ENCODE measurements around the gene ZFAND6.

ZFAND6 gene

DNA sequence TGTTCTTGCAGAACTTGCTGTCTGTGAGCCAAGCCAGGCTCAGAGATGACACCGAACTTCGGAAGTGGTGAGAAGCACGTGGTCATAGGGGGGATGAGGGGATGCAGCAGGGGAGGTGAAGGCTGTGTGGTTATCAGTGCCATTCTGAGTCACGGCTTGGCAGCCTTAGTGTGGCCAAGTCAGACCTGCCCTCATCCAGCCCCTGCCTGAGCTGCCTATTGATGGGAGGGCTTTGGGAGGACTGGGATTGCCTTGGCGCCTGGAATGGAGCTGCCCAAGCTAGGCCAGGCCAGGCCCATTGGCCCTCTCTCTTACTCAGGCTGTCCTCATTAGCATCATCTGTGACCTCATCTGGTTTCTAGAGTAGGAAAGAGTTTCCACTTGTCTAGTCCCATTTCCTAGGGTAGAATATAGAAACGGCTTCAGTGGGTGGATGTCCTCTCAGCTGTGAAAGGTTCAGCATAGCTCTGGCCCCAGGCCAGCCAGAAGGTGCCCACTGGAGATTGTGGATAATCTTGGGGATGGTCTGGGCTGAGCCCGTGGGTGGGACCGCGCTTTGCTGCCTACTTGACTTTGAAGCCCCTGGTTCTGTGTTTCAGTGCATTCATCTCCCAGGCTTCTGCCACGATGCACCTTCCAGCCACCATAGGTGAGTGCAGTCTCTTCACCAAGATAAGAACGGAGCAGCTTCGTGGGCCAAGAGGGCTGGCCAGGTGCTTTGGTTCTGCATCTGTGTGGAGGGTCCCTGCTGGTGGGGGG lies 100.5 kb downstream of the ZFAND6 start:
- no peak overlapping the region for H3K4me3 Mint-ChIP-seq

DNA sequence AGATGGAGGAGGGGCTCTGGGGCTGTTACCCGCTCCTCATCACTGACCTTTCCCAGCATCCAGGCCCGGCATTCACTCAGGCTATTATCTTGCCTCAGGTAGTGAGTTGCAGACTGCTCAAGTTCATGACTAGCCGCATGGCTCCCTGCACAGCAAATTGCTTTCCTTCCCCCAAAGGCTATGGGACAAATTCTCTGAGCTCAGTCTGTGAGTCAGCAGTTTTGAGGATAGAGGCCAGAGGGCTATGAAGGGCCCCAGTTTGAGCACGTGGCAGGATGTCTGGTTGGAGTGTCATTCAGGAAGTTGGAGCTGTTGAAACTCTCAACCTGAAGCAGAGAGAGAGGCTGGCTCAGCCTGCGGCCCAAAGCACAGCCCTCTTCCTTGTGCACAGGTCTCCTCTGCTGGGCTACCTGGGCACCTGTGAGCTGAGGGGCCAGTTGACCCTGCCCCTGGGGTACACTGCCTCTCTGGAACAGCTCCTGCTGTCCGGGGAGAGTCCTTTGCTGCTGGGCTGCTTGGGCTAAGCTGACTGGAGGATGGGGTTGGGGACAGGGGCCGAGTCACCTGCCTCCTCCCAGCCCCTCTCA lies 101.2 kb downstream of the ZFAND6 start:
- no peak overlapping the region for H3K27ac Mint-ChIP-seq

More for the DNA sequence above, 100.5 kb downstream of the ZFAND6 start:
- peaks cover 10% of the 10 kb centered on the region for H3K4me1 Mint-ChIP-seq
- no peaks in the 10 kb centered on the region for H3K27me3 Mint-ChIP-seq
- no peaks in the 10 kb centered on the region for H3K9me3 Mint-ChIP-seq
- H3K27ac Mint-ChIP-seq: no peak overlapping the region
- peaks cover 11% of the 10 kb centered on the region for H3K36me3 Mint-ChIP-seq

DNA sequence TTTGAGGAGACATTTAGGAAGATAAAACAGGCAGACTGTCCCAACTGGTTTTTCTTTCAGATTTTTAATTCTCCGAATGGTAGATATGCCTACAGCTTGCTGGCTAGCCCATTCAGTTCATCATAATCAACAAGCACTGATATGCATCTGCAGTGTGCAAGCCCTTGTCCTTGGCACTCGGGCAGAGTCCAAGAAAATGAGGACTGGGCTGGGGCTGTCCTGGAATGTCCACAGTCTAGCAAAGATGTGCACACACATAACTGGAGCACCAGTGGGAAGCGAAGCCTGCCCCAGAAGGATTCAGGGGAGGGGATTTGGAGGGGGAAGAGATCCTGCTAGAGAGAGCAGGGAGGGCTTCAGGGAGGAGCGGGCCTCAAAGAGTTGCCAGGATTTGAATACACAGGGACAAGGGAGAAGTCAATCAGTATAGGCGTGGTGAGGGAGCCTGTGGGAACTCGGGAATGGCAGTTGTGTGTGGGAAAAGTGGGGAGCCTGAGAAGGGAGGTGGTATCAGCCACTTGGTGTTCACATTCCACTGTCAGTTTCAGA lies 102.1 kb downstream of the ZFAND6 start:
- Mint-ChIP-seq H3K9me3 (no peaks in the 10 kb centered on the region), H3K4me3 (no peak overlapping the region), H3K27me3 (no peaks in the 10 kb centered on the region), H3K4me1 (peaks cover 10% of the 10 kb centered on the region), H3K27ac (no peak overlapping the region), H3K36me3 (peaks cover 11% of the 10 kb centered on the region)

More for the DNA sequence above, 101.2 kb downstream of the ZFAND6 start:
- peaks cover 11% of the 10 kb centered on the region for H3K36me3 Mint-ChIP-seq
- no peaks in the 10 kb centered on the region for H3K27me3 Mint-ChIP-seq
- no peaks in the 10 kb centered on the region for H3K9me3 Mint-ChIP-seq
- H3K4me3 Mint-ChIP-seq: no peak overlapping the region
- peaks cover 10% of the 10 kb centered on the region for H3K4me1 Mint-ChIP-seq

DNA sequence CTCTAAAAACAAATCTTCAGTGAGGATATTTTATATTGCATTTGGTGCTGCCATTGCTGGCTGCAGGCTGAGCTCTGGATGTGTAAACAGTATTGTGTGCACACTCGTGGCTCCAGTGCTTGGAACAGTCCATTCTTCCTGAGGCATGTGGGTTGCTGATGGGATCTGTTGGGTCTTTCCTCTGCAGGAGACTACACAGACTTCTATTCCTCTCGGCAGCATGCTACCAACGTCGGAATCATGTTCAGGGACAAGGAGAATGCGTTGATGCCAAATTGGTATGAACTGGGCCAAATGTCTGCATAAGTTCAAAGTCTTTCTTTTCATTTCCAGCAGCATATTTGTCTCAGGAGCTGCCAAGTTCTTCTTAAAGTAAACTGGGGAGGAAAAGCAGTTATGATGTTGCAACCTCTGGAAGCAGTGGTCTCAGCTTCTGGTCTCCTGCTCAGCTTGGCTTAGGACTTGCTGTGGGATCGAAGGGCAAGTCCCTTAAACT lies 102.6 kb downstream of the ZFAND6 start:
- Mint-ChIP-seq H3K4me1 (peaks cover 10% of the 10 kb centered on the region), H3K9me3 (no peaks in the 10 kb centered on the region), H3K27ac (no peak overlapping the region), H3K27me3 (no peaks in the 10 kb centered on the region), H3K36me3 (peaks cover 11% of the 10 kb centered on the region), H3K4me3 (no peak overlapping the region)

DNA sequence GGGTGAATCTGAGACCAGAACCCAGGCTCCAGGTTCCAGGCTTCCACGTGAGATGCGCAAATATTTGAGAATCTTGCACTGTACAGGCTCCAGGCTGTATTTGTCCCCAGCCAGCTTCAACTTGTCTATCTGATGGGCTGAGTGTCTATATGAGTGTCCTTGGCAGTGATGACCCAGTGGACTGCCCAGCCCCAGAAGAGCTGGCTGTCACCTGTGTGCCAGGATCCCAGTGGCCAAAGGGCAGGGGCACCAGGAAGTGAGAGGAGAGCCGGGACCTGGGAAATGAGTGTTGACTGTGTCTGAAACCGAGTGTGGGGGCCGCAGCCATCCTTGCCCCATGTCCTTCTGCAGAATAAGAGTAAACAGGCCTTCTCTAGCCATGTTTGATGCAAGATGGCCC lies 103.7 kb downstream of the ZFAND6 start:
- Mint-ChIP-seq H3K9me3 (no peaks in the 10 kb centered on the region), H3K27me3 (no peaks in the 10 kb centered on the region), H3K4me1 (peaks cover 10% of the 10 kb centered on the region), H3K36me3 (peaks cover 11% of the 10 kb centered on the region), H3K4me3 (no peak overlapping the region), H3K27ac (no peak overlapping the region)

DNA sequence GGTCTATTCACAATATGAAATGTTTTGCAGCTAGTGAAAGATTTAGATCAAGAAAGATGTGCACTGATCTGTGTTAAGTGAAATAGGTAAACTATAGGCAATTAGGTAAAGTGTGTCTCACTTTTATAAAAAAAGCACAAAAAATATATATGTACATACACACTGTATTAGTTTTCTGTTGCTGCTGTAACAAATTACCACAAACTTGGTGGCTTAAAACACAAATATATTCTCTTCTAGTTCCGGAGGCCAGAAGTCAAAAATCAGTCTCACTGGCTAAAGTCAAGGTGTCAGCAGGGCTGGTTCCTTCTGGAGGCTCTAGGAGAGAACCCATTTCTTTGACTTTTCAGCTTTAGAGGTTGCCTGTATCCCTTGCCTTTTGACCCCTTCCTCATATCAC lies 104.4 kb downstream of the ZFAND6 start:
- H3K4me3 Mint-ChIP-seq: no peak overlapping the region
- H3K27ac Mint-ChIP-seq: no peak overlapping the region
- H3K27me3 Mint-ChIP-seq: no peaks in the 10 kb centered on the region
- H3K9me3 Mint-ChIP-seq: no peaks in the 10 kb centered on the region
- peaks cover 10% of the 10 kb centered on the region for H3K4me1 Mint-ChIP-seq
- peaks cover 11% of the 10 kb centered on the region for H3K36me3 Mint-ChIP-seq

DNA sequence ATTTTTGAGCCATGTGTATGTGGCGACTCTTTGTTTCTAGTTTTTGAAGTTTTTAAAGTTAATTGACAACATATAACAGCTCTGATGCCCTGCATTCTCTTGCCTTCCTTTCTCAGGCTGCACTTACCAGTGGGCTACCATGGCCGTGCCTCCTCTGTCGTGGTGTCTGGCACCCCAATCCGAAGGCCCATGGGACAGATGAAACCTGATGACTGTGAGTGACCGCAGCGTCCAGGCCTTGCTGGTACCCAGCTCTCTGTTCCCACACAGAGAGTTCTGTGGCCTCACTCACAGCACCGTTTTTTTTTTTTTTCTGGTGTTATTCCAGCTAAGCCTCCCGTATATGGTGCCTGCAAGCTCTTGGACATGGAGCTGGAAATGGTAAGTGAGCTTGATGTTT lies 108.5 kb downstream of the ZFAND6 start:
- no peaks in the 10 kb centered on the region for H3K9me3 Mint-ChIP-seq
- no peaks in the 10 kb centered on the region for H3K27me3 Mint-ChIP-seq
- H3K27ac Mint-ChIP-seq: no peak overlapping the region
- no peaks in the 10 kb centered on the region for H3K4me1 Mint-ChIP-seq
- H3K4me3 Mint-ChIP-seq: no peak overlapping the region
- H3K36me3 Mint-ChIP-seq: peaks cover 8% of the 10 kb centered on the region

DNA sequence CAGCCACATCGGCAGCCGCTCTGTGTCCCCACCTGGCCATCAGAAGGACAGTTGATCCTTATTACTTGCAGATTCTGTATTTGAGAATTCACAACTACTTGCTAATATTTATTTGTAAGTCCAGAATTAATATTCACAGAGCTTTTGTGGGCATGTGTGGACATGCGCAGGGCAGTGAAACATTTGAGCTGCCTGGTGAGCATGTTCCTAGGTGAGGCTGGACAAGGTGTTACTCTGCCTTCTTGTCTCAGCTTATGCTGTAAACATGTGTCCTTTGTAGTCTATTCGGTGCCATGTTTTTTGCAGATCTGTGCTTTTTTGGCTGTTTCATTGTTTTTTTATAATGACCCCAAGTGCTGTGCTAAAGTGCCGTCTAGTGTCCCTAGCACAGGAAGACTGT lies 108.9 kb downstream of the ZFAND6 start:
- Mint-ChIP-seq H3K9me3 (no peaks in the 10 kb centered on the region), H3K27ac (no peak overlapping the region), H3K4me3 (no peak overlapping the region), H3K27me3 (no peaks in the 10 kb centered on the region), H3K36me3 (peaks cover 8% of the 10 kb centered on the region), H3K4me1 (no peaks in the 10 kb centered on the region)

DNA sequence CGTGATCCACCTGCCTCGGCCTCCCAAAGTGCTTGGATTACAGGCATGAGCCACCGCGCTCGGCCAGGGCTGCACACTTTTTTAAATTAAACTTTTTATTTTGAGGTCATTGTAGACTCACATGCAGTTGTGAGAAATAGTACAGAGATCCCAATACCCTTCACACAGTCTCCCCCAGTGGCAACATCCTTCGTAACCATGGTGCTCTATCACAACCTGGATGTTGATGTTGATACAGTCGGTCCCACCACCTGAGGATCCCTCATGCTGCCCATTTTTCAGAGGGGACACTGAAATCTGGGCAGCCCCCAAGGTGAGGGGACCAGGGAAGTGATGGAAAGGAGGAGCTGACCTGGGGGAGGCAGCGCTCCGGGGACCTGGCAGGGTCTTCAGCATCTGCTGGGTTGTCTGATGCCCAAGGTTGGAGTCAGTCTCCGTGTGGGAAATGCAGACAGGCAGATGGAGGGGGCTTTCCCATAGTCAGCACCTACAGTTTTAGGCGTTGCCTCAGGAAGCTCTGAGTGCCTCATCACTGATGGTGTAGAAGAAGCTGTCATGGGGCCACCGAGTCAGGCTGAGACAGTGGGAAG lies 110.4 kb downstream of the ZFAND6 start:
- Mint-ChIP-seq H3K27ac (no peak overlapping the region), H3K9me3 (no peaks in the 10 kb centered on the region), H3K36me3 (peaks cover 2% of the 10 kb centered on the region), H3K27me3 (no peaks in the 10 kb centered on the region), H3K4me3 (no peak overlapping the region), H3K4me1 (no peaks in the 10 kb centered on the region)

DNA sequence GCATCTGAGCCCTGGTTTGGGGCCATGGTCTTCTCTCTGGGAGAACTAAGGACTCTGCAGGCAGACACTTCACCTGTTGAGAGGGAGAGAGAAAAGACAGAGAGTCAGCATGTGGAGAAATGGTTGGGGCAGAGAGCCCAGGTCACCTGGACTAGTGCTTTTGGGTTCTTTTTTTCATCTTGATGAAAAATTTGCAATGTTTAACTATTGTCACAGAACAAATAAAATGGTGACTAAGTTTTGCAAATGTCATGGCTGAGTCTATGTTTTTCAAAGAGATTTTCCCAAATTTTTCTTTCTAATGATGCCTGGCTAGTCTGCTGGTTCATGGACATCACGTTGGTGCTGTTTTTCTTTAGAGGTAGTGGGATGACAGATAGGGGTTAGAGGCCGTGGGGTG lies 111.1 kb downstream of the ZFAND6 start:
- Mint-ChIP-seq H3K27me3 (no peaks in the 10 kb centered on the region), H3K36me3 (peaks cover 2% of the 10 kb centered on the region), H3K4me3 (no peak overlapping the region), H3K9me3 (no peaks in the 10 kb centered on the region), H3K4me1 (no peaks in the 10 kb centered on the region), H3K27ac (no peak overlapping the region)

DNA sequence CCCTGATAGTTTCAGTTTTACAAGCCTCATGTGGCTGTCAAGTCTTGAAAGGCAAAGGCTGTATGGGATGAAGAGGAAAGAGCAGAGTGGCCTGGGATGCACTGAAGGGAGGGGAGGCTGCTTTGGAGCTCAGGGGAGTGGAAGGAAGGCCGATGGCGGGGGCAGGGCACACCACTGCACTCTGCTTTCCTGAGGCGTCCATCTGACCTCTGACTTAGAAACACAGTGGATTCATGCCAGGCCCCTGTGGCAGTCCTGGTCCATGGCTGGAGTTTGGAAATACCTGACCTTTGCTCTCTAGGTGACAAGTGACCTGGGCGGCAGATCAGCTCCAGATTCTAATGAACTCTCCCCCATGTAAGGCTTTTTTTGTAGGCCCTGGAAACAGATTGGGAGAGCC lies 112.3 kb downstream of the ZFAND6 start:
- Mint-ChIP-seq H3K9me3 (no peaks in the 10 kb centered on the region), H3K36me3 (peaks cover 4% of the 10 kb centered on the region), H3K27ac (no peak overlapping the region), H3K27me3 (no peaks in the 10 kb centered on the region), H3K4me1 (no peaks in the 10 kb centered on the region), H3K4me3 (no peak overlapping the region)

DNA sequence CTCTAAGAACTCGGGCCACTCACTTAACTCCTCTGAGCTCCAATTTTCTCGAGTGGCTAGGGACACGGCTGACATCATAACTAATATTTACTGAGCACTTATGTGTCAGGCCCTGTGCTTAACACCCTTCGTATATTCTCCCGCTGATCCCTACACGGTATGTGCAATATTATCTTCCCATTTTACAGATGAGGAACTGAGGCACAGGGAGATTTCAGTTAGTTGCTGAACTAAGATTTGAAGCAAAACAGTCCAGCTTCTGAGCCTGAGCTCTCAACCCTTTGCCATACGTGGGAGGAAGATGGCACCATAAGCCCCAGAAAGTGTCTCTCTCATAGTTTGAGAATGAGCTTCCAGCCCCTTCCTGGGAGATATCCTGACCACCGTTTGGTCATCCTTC lies 112.9 kb downstream of the ZFAND6 start:
- Mint-ChIP-seq H3K4me1 (no peaks in the 10 kb centered on the region), H3K9me3 (no peaks in the 10 kb centered on the region), H3K4me3 (no peak overlapping the region), H3K27ac (no peak overlapping the region), H3K27me3 (no peaks in the 10 kb centered on the region), H3K36me3 (peaks cover 5% of the 10 kb centered on the region)

DNA sequence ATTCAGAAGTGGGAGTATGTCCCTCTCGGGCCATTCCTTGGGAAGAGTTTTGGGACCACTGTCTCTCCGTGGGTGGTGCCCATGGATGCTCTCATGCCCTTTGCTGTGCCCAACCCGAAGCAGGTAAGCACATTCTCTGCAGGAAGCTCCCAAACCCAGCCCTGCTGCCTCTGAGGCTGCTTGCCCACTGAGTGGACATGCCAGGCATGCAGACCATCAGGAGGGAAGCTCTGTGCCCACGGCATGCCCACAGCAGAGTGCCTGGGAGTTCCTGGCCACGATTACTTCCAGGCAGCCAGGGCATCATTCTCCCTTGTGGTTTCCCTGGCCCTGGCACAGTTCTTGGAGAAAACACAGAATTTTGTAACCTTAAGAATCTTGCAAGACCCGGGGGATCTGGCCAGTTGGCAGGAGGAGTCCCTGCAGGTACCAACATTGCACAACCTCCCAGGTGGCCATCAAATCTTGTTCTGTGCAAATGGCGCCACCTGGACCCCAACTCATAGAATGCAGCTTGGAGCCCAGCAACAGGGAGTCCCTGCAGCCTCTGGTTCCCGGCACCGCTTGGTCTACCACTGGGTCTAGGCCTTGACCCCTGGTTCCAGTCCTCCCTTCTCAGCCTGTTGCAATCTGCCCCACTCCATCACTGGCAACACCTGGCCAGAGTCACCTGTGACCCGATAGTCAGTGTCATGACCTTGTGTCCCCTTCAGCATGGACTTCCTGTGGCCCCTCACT lies 113.7 kb downstream of the ZFAND6 start:
- H3K4me3 Mint-ChIP-seq: no peak overlapping the region
- H3K9me3 Mint-ChIP-seq: no peaks in the 10 kb centered on the region
- no peak overlapping the region for H3K27ac Mint-ChIP-seq
- peaks cover 5% of the 10 kb centered on the region for H3K36me3 Mint-ChIP-seq
- no peaks in the 10 kb centered on the region for H3K4me1 Mint-ChIP-seq
- no peaks in the 10 kb centered on the region for H3K27me3 Mint-ChIP-seq

DNA sequence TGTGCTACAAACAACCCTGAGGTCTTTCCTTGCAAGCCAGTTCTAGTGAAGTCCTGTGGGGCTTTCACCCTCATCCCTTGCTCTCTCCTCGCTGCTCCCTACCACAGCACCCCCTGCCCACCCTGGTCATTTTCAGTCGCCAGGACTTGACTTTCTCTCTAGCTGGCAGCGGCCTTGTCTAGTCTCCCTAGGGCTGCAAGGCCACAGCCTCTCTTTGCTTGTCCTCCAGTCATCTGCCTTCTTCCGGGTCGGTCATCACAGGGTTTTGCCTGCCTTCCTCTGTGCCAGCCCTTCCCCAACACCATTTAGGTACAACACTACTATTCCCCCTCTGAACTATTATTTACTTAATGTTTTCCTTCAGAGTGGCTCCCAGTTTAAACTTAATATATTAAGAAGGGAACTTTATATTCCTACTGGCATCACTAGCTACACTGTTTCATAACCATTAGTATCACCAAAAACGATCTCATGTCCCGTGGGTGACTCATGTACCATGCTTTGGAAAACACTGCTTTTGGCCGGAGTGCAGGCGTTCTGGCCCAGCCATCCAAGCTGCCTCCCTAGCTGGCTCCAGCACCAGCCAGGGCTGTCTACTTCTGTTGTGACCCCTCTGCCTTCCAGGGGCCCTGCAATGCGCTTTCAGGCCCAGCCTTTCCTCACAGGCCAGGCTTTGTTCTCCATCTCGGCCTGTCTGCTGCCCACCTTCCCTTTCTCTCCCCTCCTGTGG lies 114.7 kb downstream of the ZFAND6 start:
- no peak overlapping the region for H3K4me3 Mint-ChIP-seq
- H3K4me1 Mint-ChIP-seq: no peaks in the 10 kb centered on the region
- no peaks in the 10 kb centered on the region for H3K27me3 Mint-ChIP-seq
- no peaks in the 10 kb centered on the region for H3K9me3 Mint-ChIP-seq
- peak overlapping the region; percentile 9 for H3K27ac Mint-ChIP-seq
- peaks cover 6% of the 10 kb centered on the region for H3K36me3 Mint-ChIP-seq

DNA sequence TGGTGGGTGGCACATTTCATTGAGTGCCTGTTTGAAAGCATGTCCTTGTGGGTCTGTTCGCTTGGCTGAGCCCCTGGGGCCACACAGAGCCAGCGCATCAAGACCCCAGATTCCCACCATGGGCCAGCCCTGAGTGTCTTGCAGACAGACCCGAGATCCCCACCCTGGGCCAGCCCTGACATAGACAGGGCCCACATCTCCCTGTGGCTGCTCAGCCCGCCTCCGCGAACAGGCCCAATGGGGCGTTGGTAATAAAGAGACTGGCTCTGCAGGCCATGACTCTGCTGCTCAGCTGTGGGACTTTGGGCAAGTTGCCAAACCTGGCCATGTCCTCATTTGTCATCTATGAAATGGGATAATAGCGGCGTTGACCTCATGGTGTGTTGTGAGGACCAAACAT lies 116.0 kb downstream of the ZFAND6 start:
- no peak overlapping the region for H3K4me3 Mint-ChIP-seq
- H3K36me3 Mint-ChIP-seq: peaks cover 6% of the 10 kb centered on the region
- H3K27ac Mint-ChIP-seq: no peak overlapping the region
- H3K4me1 Mint-ChIP-seq: no peaks in the 10 kb centered on the region
- no peaks in the 10 kb centered on the region for H3K27me3 Mint-ChIP-seq
- H3K9me3 Mint-ChIP-seq: no peaks in the 10 kb centered on the region
